ENCODE measurements around the gene SYT3.

The SYT3 gene

DNA sequence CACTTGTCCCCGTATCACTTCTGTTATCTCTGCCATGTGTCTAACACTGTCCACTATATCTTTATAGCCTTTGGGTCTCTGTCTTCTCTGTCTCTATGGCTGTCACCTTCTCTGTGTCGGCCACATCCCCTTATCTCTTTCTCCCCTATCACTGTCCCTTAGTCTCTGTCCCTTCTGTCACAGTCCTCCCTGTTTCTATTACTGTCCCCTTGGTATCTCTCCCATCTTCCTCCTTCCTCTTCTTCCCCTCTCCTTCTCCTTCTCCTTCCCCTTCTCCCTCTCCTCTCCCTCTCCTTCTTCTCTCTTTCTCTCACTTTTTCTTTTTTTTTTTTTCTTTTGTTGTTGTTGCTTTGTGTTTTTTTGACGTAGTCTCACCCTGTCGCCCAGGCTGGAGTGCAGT is 36.7 kb downstream of the SYT3 start:
- Histone ChIP-seq H3K9me3 (ENCODE audit: severe bottlenecking) (no peaks in the 10 kb centered on the region), H3K36me3 (ENCODE audit: low read depth) (no peaks in the 10 kb centered on the region), H3K27me3 (ENCODE audit: insufficient read depth, poor library complexity, severe bottlenecking) (peaks cover 16% of the 10 kb centered on the region), H3K4me1 (ENCODE audit: insufficient read depth, poor library complexity, severe bottlenecking) (no peaks in the 10 kb centered on the region), H3K4me3 (ENCODE audit: severe bottlenecking) (no peak overlapping the region), H3K27ac (ENCODE audit: poor library complexity, severe bottlenecking) (no peak overlapping the region)
- TF ChIP-seq, protein P1, sequence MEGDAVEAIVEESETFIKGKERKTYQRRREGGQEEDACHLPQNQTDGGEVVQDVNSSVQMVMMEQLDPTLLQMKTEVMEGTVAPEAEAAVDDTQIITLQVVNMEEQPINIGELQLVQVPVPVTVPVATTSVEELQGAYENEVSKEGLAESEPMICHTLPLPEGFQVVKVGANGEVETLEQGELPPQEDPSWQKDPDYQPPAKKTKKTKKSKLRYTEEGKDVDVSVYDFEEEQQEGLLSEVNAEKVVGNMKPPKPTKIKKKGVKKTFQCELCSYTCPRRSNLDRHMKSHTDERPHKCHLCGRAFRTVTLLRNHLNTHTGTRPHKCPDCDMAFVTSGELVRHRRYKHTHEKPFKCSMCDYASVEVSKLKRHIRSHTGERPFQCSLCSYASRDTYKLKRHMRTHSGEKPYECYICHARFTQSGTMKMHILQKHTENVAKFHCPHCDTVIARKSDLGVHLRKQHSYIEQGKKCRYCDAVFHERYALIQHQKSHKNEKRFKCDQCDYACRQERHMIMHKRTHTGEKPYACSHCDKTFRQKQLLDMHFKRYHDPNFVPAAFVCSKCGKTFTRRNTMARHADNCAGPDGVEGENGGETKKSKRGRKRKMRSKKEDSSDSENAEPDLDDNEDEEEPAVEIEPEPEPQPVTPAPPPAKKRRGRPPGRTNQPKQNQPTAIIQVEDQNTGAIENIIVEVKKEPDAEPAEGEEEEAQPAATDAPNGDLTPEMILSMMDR (IDR thresholded peaks at IDR 0.05; ENCODE audit: poor library complexity, severe bottlenecking), result no peak
- no peak for DNase-seq (ENCODE audit: low spot score)
- ATAC-seq (ENCODE audit: low read depth), result no peak

DNA sequence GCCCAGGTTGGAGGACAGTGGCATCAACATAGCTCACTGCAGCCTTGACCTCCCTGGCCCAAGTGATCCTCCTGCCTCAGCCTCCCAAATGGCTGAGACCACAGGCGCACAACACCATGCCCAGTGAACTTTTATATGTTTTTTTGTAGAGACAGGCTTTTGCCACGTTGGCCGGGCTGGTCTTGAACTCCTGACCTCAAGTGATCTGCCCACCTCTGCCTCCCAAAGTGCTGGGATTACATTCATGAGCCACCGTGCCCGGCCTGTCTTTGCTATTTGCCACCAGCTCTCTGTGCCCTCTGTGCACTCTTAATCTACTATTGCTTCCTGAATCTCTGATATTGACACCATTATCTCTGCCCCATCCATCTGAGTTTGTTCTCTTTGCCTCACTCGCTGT is 37.2 kb downstream of the SYT3 start:
- TF ChIP-seq, protein P1 (IDR thresholded peaks at IDR 0.05; ENCODE audit: poor library complexity, severe bottlenecking), result no peak
- ATAC-seq (ENCODE audit: low read depth), result no peak
- no peak for DNase-seq (ENCODE audit: low spot score)
- no peak overlapping the region for H3K27ac ChIP-seq (ENCODE audit: poor library complexity, severe bottlenecking)
- H3K9me3 ChIP-seq (ENCODE audit: severe bottlenecking), result no peaks in the 10 kb centered on the region
- H3K36me3 ChIP-seq (ENCODE audit: low read depth), result no peaks in the 10 kb centered on the region
- H3K4me3 ChIP-seq (ENCODE audit: severe bottlenecking), result no peak overlapping the region
- peaks cover 16% of the 10 kb centered on the region for H3K27me3 ChIP-seq (ENCODE audit: insufficient read depth, poor library complexity, severe bottlenecking)
- H3K4me1 ChIP-seq (ENCODE audit: insufficient read depth, poor library complexity, severe bottlenecking), result no peaks in the 10 kb centered on the region

DNA sequence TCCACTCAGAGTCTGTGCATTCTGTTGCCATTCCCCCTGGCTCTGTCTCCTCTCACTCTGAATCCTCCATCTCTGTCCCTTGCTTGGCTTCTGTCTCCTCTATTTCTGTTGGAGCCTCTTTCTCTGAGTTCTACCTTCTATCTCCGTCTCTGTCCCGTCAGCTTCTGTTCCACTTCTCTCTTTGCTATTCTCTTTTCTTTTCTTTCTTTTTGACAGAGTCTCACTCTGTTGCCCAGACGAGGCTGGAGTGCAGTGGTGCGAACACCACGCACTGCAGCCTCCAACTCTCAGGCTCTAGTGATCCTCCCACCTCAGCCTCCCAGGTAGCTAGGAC is 37.6 kb downstream of the SYT3 start:
- Histone ChIP-seq H3K4me3 (ENCODE audit: severe bottlenecking) (no peak overlapping the region), H3K9me3 (ENCODE audit: severe bottlenecking) (no peaks in the 10 kb centered on the region), H3K4me1 (ENCODE audit: insufficient read depth, poor library complexity, severe bottlenecking) (no peaks in the 10 kb centered on the region), H3K36me3 (ENCODE audit: low read depth) (no peaks in the 10 kb centered on the region), H3K27me3 (ENCODE audit: insufficient read depth, poor library complexity, severe bottlenecking) (peaks cover 16% of the 10 kb centered on the region), H3K27ac (ENCODE audit: poor library complexity, severe bottlenecking) (no peak overlapping the region)
- TF ChIP-seq, protein P1 (IDR thresholded peaks at IDR 0.05; ENCODE audit: poor library complexity, severe bottlenecking), result no peak
- no peak for DNase-seq (ENCODE audit: low spot score)
- no peak for ATAC-seq (ENCODE audit: low read depth)

DNA sequence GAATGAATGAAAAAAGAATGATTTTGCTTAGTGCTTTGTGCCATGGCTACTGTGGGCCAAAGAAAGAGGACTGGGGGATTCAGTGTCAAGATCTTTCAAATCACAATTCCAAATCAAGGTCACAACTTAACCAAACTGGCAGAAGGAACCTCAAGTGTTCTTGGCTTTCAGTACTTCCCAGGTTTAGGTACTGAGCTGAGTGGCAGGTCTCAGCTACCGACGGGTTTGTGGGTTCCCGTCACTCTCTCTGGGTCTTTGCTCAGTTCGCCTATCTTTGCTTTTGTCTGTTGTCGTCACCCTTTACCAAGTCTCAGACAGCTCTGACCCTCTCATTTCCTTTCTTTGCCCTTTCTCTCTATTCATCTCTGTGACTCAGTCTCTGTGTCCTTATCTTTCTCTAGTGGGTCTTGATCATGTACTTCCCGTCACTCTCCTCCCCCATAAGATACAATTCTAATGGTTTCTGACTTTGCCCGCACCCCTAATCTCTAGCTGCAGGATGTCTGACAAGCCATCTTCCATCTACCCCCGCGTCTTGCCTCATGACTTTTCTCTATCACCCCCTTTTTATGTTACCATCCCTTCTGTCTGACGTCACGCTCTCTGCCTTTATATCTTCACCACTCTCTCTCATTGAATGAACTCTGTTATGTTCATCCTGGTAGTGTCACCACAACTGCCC is 38.1 kb downstream of the SYT3 start:
- Histone ChIP-seq H3K9me3 (ENCODE audit: severe bottlenecking) (no peaks in the 10 kb centered on the region), H3K4me3 (ENCODE audit: severe bottlenecking) (no peak overlapping the region), H3K36me3 (ENCODE audit: low read depth) (no peaks in the 10 kb centered on the region), H3K27me3 (ENCODE audit: insufficient read depth, poor library complexity, severe bottlenecking) (peaks cover 16% of the 10 kb centered on the region), H3K4me1 (ENCODE audit: insufficient read depth, poor library complexity, severe bottlenecking) (no peaks in the 10 kb centered on the region), H3K27ac (ENCODE audit: poor library complexity, severe bottlenecking) (no peak overlapping the region)
- DNase-seq (ENCODE audit: low spot score) (no peak), ATAC-seq (ENCODE audit: low read depth) (no peak)
- TF ChIP-seq, protein P1 (IDR thresholded peaks at IDR 0.05; ENCODE audit: poor library complexity, severe bottlenecking), result no peak

DNA sequence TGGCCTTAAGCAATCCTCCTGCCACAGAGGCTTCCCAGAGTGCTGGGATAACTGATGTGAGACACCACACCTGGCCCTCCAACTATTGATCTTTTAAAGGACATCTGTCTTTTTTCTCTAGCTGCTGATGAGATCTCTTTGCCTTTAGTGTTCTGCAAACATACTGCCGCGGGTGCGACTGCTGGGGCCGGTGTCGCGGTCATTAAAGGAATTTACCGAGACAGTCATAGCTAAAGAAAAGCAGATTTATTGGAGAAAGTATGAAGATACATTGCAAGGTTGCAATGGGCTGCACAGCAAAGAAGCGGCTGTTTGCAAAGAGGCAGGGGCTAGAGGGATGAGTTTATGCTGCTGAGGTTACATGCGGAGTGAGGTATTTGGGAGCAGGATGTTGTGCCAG is 40.3 kb downstream of the SYT3 start:
- DNase-seq (ENCODE audit: low spot score) (no peak), ATAC-seq (ENCODE audit: low read depth) (no peak)
- Histone ChIP-seq H3K27ac (ENCODE audit: poor library complexity, severe bottlenecking) (no peak overlapping the region), H3K4me1 (ENCODE audit: insufficient read depth, poor library complexity, severe bottlenecking) (no peaks in the 10 kb centered on the region), H3K36me3 (ENCODE audit: low read depth) (no peaks in the 10 kb centered on the region), H3K27me3 (ENCODE audit: insufficient read depth, poor library complexity, severe bottlenecking) (peaks cover 16% of the 10 kb centered on the region), H3K9me3 (ENCODE audit: severe bottlenecking) (no peaks in the 10 kb centered on the region), H3K4me3 (ENCODE audit: severe bottlenecking) (no peak overlapping the region)
- TF ChIP-seq, protein P1 (IDR thresholded peaks at IDR 0.05; ENCODE audit: poor library complexity, severe bottlenecking), result no peak
